CD4-positive, alpha-beta memory T cell (primary cell): Measurements from ENCODE around the gene EPHA1. TPM values are rescaled to one million over a fixed set of nuclear protein-coding genes. Genes with fewer than 3 reads are reported as not detected.

Experiments used
- CTCF ChIA-PET: fragments of 350-600 bp; sonication (Branson Sonifier 250); formaldehyde crosslinking; loops from one replicate; lab custom pipeline; 2021; ENCODE audit warnings: inconsistent platforms; ENCODE audit not compliant: partially characterized antibody; lab: Charles Lee
- POLR2A ChIA-PET: fragments of 350-600 bp; sonication (Branson Sonifier 250); formaldehyde crosslinking; loops from one replicate; lab custom pipeline; 2021; ENCODE audit not compliant: partially characterized antibody; lab: Charles Lee
- DNase-seq, 5 donors: peaks; one replicate each; pipeline versions ENCODE4 v3.0.0 to v3.0.0-alpha.2; 2020 to 2022; ENCODE audit warnings: mixed read lengths in 1 of 5
- H3K27ac ChIP-seq: one replicate; pipeline ENCODE4 v1.7.0; 2013; ENCODE audit warnings: low read depth, low read length
- H3K27me3 ChIP-seq: 2 replicates; pipeline ENCODE4 v1.7.0; 2013; ENCODE audit warnings: mild to moderate bottlenecking, low read length, moderate library complexity; ENCODE audit not compliant: insufficient read depth
- H3K36me3 ChIP-seq: 2 replicates; pipeline ENCODE4 v1.7.0; 2013; ENCODE audit warnings: mild to moderate bottlenecking, low read length, moderate library complexity; ENCODE audit not compliant: insufficient read depth
- H3K4me1 ChIP-seq: 2 replicates; pipeline ENCODE4 v1.7.0; 2013; ENCODE audit warnings: mild to moderate bottlenecking, low read length, moderate library complexity; ENCODE audit not compliant: insufficient read depth
- H3K4me3 ChIP-seq, 2 donors: one replicate each; pipeline ENCODE4 v1.7.0; 2013; ENCODE audit warnings: low read length in 2 of 2, mild to moderate bottlenecking in 1 of 2
- H3K9me3 ChIP-seq, 2 donors: one replicate each; pipeline ENCODE4 v1.7.0; 2013; ENCODE audit warnings: low read length in 2 of 2, control low read depth in 1 of 2; ENCODE audit not compliant: control insufficient read depth in 1 of 2
- H3K27ac Mint-ChIP-seq, 7 donors: one replicate each; pipeline ENCODE4 v1.8.0; 2020 to 2021; ENCODE audit warnings: mixed read lengths in 7 of 7, mild to moderate bottlenecking in 6 of 7, inconsistent platforms in 3 of 7, moderate library complexity in 3 of 7
- H3K27me3 Mint-ChIP-seq, 2 donors: one replicate each; pipeline ENCODE4 v1.8.0; 2020 to 2021; ENCODE audit warnings: mixed read lengths in 2 of 2
- H3K36me3 Mint-ChIP-seq, 2 donors: one replicate each; pipeline ENCODE4 v1.8.0; 2020 to 2021; ENCODE audit warnings: mixed read lengths in 2 of 2, inconsistent platforms in 1 of 2, mild to moderate bottlenecking in 1 of 2
- H3K4me1 Mint-ChIP-seq, 4 donors: one replicate each; pipeline ENCODE4 v1.8.0; 2020 to 2021; ENCODE audit warnings: mixed read lengths in 4 of 4, mild to moderate bottlenecking in 1 of 4
- H3K4me3 Mint-ChIP-seq, 8 donors: one replicate each; pipeline ENCODE4 v1.8.0; 2020 to 2021; ENCODE audit warnings: mixed read lengths in 8 of 8, mild to moderate bottlenecking in 7 of 8, moderate library complexity in 6 of 8, inconsistent platforms in 3 of 8
- H3K9me3 Mint-ChIP-seq, 8 donors: one replicate each; pipeline ENCODE4 v1.8.0; 2020 to 2021; ENCODE audit warnings: mixed read lengths in 8 of 8, mild to moderate bottlenecking in 5 of 8, inconsistent platforms in 3 of 8, moderate library complexity in 1 of 8
- intact Hi-C: fragments of 100-400 bp; cut with micrococcal nuclease; formaldehyde crosslinking; loops from one replicate; pipeline ENCODE4 v1.15.1; 2023
- polyA plus RNA-seq, 2 donors: library from polyadenylated mRNA; unstranded; fragments of 300-500 nt; fragmentation: Illumina TruSeq; gene quantifications; one replicate each; pipeline ENCODE4 v1.2.3, GENCODE V29; 2021
- total RNA-seq, 2 experiments: library from RNA; stranded (reverse); gene quantifications; one replicate each; pipeline ENCODE4 v1.2.3, GENCODE V29; 2021

Gene EPHA1
- total and polyA plus RNA-seq, 4 experiments from 2014 or later, result 4.2 to 34.4 (median 22.5) TPM

- DNase-seq, result no peak
- no peaks in the 10 kb centered on the region for H3K9me3 ChIP-seq
- peak overlapping the region in 5 of 7 donors; percentile 43 to 87 (median 85) for H3K27ac Mint-ChIP-seq
- no peaks in the 10 kb centered on the region for H3K27me3 Mint-ChIP-seq
- H3K4me1 ChIP-seq, result peaks cover 73% of the 10 kb centered on the region
- H3K4me1 Mint-ChIP-seq, result peaks cover 21 to 29% (median 26%) of the 10 kb centered on the region in 4 donors
- H3K4me3 ChIP-seq, result peak overlapping the region; percentile 34 to 97
- peaks cover 0 to 2% (median 0%) of the 10 kb centered on the region in 8 donors for H3K9me3 Mint-ChIP-seq
- ChIA-PET POLR2A (interaction anchor here (0.6 to 9.3 kb wide), 9 partner anchors 11 to 668 kb away, joined by 3 to 215 read pairs (median 12); partner anchors contain the start of gene EPHA1), CTCF (interaction anchor here (1.1 to 7.9 kb wide), 4 partner anchors 10 to 142 kb away, joined by 3 to 129 read pairs (median 6); partner anchors contain the start of gene EPHA1)
- peak overlapping the region in 3 of 8 donors; percentile 79 to 86 (median 81) for H3K4me3 Mint-ChIP-seq
- peaks cover 16% of the 10 kb centered on the region for H3K36me3 ChIP-seq
- H3K27ac ChIP-seq, result peak overlapping the region; percentile 91
- H3K36me3 Mint-ChIP-seq, result peaks cover 0 to 13% of the 10 kb centered on the region in 2 donors
- H3K27me3 ChIP-seq, result no peaks in the 10 kb centered on the region
- intact Hi-C loops, result loop anchor here (5.0 kb wide), 1 partner anchor 580 kb away; no protein-coding TSS in a partner anchor
These were observed 26.4 kb downstream of the EPHA1 start for GRCh38 chr7:143382126-143382790.

- Mint-ChIP-seq H3K9me3 (peaks cover 0 to 2% (median 0%) of the 10 kb centered on the region in 8 donors), H3K27me3 (no peaks in the 10 kb centered on the region), H3K27ac (peak overlapping the region in 5 of 7 donors; percentile 53 to 87 (median 85)), H3K4me1 (peaks cover 25 to 35% (median 31%) of the 10 kb centered on the region in 4 donors), H3K36me3 (peaks cover 0 to 13% of the 10 kb centered on the region in 2 donors), H3K4me3 (peak overlapping the region in 3 of 8 donors; percentile 79 to 86 (median 81))
- H3K27me3 ChIP-seq, result no peaks in the 10 kb centered on the region
- POLR2A ChIA-PET, result interaction anchor here (0.6 to 9.3 kb wide), 12 partner anchors 11 to 668 kb away, joined by 3 to 215 read pairs (median 12); partner anchors contain the start of gene EPHA1
- CTCF ChIA-PET, result interaction anchor here (1.1 to 7.9 kb wide), 4 partner anchors 10 to 141 kb away, joined by 3 to 129 read pairs (median 6); partner anchors contain the start of gene EPHA1
- H3K9me3 ChIP-seq, result no peaks in the 10 kb centered on the region
- peaks cover 70% of the 10 kb centered on the region for H3K4me1 ChIP-seq
- intact Hi-C loops, result loop anchor here (2.0 to 5.0 kb wide), 5 partner anchors 19 to 579 kb away; partner anchors contain the start of genes CASP2 and FAM131B
- H3K4me3 ChIP-seq, result peak overlapping the region; percentile 34 to 97
- H3K27ac ChIP-seq, result peak overlapping the region; percentile 91
- H3K36me3 ChIP-seq, result peaks cover 9% of the 10 kb centered on the region
- DNase-seq, result no peak
These were observed 27.1 kb downstream of the EPHA1 start for GRCh38 chr7:143381427-143382125.

DNA sequence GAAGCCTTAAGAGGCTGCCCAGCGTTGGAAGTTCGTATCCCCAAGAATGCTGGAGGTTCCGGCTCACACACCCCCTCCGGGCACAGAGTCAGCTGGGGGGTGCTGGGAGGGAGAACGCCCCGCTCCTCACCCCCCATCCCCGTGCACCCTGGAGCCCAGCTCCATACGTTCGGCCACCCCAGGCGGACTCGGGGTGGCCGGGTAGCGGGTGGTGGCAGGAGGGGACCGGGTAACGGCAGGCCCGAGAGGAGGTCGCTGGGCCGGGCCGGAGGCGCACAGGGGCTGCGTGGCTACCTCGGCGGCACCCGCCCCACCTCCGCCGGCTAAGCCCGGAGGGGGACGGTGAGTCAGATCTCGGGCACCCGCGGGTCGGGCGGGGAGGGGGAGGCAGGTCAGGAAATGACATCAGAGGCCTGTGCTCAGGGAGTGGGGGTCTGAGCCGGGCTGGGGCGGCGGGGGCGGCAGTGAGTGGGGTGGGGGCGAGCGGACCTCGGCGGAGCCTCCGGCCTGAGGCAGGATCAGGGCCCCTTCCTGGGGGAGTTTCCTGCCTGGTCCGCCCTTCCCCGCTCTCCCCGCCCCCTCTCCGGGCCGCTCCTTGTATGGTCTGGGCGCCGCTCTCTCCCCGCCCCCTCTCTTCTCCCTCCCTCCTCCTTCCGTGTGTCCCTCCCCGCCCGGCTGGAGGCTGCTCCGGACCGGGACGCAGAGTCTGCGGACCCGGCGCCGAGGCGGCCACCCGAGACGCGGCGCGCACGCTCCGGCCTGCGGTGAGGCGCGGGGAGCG is 27.8 kb downstream of the EPHA1 start, which contains the start of gene ZYX:
Gene ZYX, plus strand, starts transcription at position 700 of the 781 bp plus-strand sequence. CDS start 227 bp downstream, outside the sequence.
- intact Hi-C loops, result loop anchor here (1.0 to 5.0 kb wide), 6 partner anchors 18 to 579 kb away; partner anchors contain the start of genes CASP2, EPHA1 and FAM131B
- DNase-seq, result peak; percentile 80 to 94 (median 85)
- Histone ChIP-seq H3K36me3 (peaks cover 9% of the 10 kb centered on the region), H3K9me3 (no peaks in the 10 kb centered on the region), H3K4me1 (peaks cover 70% of the 10 kb centered on the region), H3K4me3 (peak within 1 kb of the TSS; percentile 72 to 97), H3K27ac (peak within 1 kb of the TSS; percentile 91), H3K27me3 (no peaks in the 10 kb centered on the region)
- ChIA-PET POLR2A (interaction anchor here (0.6 to 9.3 kb wide), 33 partner anchors 8 to 595 kb away, joined by 3 to 215 read pairs (median 5); partner anchors contain the start of genes CASP2, EPHA1, FAM131B and GSTK1), CTCF (interaction anchor here (0.5 to 7.9 kb wide), 33 partner anchors 10 to 639 kb away, joined by 3 to 129 read pairs (median 4); partner anchors contain the start of genes EPHA1 and GSTK1)
- H3K9me3 Mint-ChIP-seq, result peaks cover 0 to 2% (median 0%) of the 10 kb centered on the region in 8 donors
- H3K36me3 Mint-ChIP-seq, result peaks cover 0 to 13% of the 10 kb centered on the region in 2 donors
- peaks cover 32 to 42% (median 38%) of the 10 kb centered on the region in 4 donors for H3K4me1 Mint-ChIP-seq
- H3K27ac Mint-ChIP-seq, result peak within 1 kb of the TSS; percentile 92 to 99 (median 96)
- H3K4me3 Mint-ChIP-seq, result peak within 1 kb of the TSS; percentile 91 to 95 (median 92)
- H3K27me3 Mint-ChIP-seq, result no peaks in the 10 kb centered on the region

GRCh38 chr7:143380260-143380645 is 28.4 kb downstream of the EPHA1 start:
- Histone ChIP-seq H3K27me3 (no peaks in the 10 kb centered on the region), H3K27ac (peak overlapping the region; percentile 91), H3K4me3 (peak overlapping the region; percentile 72 to 97), H3K9me3 (no peaks in the 10 kb centered on the region), H3K36me3 (peaks cover 9% of the 10 kb centered on the region), H3K4me1 (peaks cover 70% of the 10 kb centered on the region)
- H3K4me1 Mint-ChIP-seq, result peaks cover 38 to 48% (median 44%) of the 10 kb centered on the region in 4 donors
- H3K4me3 Mint-ChIP-seq, result peak overlapping the region; percentile 91 to 95 (median 92)
- H3K27ac Mint-ChIP-seq, result peak overlapping the region; percentile 92 to 99 (median 96)
- DNase-seq, result peak; percentile 83 to 88 (median 84)
- CTCF ChIA-PET, result interaction anchor here (0.5 to 7.9 kb wide), 34 partner anchors 10 to 755 kb away, joined by 3 to 129 read pairs (median 4); partner anchors contain the start of genes EPHA1 and GSTK1
- H3K36me3 Mint-ChIP-seq, result peaks cover 0 to 13% of the 10 kb centered on the region in 2 donors
- H3K27me3 Mint-ChIP-seq, result no peaks in the 10 kb centered on the region
- intact Hi-C loops, result loop anchor here (1.0 to 5.0 kb wide), 6 partner anchors 17 to 578 kb away; partner anchors contain the start of genes CASP2, EPHA1 and FAM131B
- H3K9me3 Mint-ChIP-seq, result peaks cover 0 to 2% (median 0%) of the 10 kb centered on the region in 8 donors
- POLR2A ChIA-PET, result interaction anchor here (0.6 to 9.3 kb wide), 33 partner anchors 8 to 917 kb away, joined by 3 to 215 read pairs (median 5); partner anchors contain the start of genes CASP2, EPHA1, FAM131B and GSTK1

DNA sequence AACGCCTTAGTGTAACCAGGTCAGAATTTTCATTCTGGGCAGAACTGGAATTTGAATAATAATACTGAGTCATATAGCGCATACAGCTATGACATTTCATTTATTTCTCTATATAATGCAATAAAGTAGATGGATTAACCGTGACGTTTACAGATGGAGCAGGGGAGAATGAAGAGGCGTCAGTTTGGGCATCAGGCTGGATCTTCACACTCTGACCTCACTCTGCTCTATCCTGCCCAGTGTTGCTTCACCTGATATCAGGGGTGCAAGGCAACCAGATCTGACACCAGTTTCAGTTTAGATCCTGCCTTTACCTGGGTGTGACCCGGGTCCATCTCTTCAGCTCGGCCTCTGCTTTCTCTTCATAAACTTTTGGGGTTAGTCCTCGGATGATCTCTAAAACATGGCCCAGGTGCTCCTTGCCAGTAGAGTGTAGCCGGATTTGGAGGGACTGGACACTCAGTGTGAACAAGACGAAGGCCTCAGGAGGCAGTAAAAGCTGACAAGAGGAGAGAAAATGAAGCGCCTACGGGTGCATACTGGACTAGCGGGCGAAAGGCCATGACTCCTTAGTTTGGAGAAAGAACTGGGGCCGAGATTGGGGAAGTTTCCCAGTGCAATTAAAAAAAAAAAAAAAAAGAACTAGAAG is 28.9 kb downstream of the EPHA1 start:
- peaks cover 0 to 2% (median 0%) of the 10 kb centered on the region in 8 donors for H3K9me3 Mint-ChIP-seq
- Histone ChIP-seq H3K27me3 (no peaks in the 10 kb centered on the region), H3K9me3 (no peaks in the 10 kb centered on the region), H3K27ac (peak overlapping the region; percentile 91), H3K36me3 (peaks cover 9% of the 10 kb centered on the region), H3K4me1 (peaks cover 70% of the 10 kb centered on the region), H3K4me3 (peak overlapping the region; percentile 72 to 97)
- peak overlapping the region; percentile 92 to 99 (median 96) for H3K27ac Mint-ChIP-seq
- POLR2A ChIA-PET, result interaction anchor here (0.7 to 9.3 kb wide), 30 partner anchors 9 to 917 kb away, joined by 3 to 215 read pairs (median 5); partner anchors contain the start of genes CASP2, EPHA1, FAM131B and GSTK1
- peaks cover 43 to 53% (median 49%) of the 10 kb centered on the region in 4 donors for H3K4me1 Mint-ChIP-seq
- no peak for DNase-seq
- no peaks in the 10 kb centered on the region for H3K27me3 Mint-ChIP-seq
- peak overlapping the region; percentile 91 to 95 (median 92) for H3K4me3 Mint-ChIP-seq
- peaks cover 0 to 13% of the 10 kb centered on the region in 2 donors for H3K36me3 Mint-ChIP-seq
- intact Hi-C loops, result loop anchor here (1.0 to 5.0 kb wide), 6 partner anchors 17 to 577 kb away; partner anchors contain the start of genes CASP2, EPHA1 and FAM131B
- CTCF ChIA-PET, result interaction anchor here (0.7 to 7.9 kb wide), 34 partner anchors 8 to 754 kb away, joined by 3 to 129 read pairs (median 4); partner anchors contain the start of genes EPHA1 and GSTK1
